CD4-positive, alpha-beta memory T cell (primary cell): Measurements from ENCODE around the gene GOSR1. TPM values are rescaled to one million over a fixed set of nuclear protein-coding genes. Genes with fewer than 3 reads are reported as not detected.
"Not testable (repeated sequence)": the region's sequence is repeated elsewhere in the genome, so short reads cannot be mapped to it uniquely, and the experiment has no call there.

Source experiments
- CTCF ChIA-PET: fragments of 350-600 bp; sonication (Branson Sonifier 250); formaldehyde crosslinking; loops from one replicate; lab custom pipeline; 2021; ENCODE audit warnings: inconsistent platforms; ENCODE audit not compliant: partially characterized antibody; lab: Charles Lee
- POLR2A ChIA-PET: fragments of 350-600 bp; sonication (Branson Sonifier 250); formaldehyde crosslinking; loops from one replicate; lab custom pipeline; 2021; ENCODE audit not compliant: partially characterized antibody; lab: Charles Lee
- DNase-seq, 5 donors: peaks; one replicate each; pipeline versions ENCODE4 v3.0.0 to v3.0.0-alpha.2; 2020 to 2022; ENCODE audit warnings: mixed read lengths in 1 of 5
- H3K27ac ChIP-seq: one replicate; pipeline ENCODE4 v1.7.0; 2013; ENCODE audit warnings: low read depth, low read length
- H3K27me3 ChIP-seq: 2 replicates; pipeline ENCODE4 v1.7.0; 2013; ENCODE audit warnings: mild to moderate bottlenecking, low read length, moderate library complexity; ENCODE audit not compliant: insufficient read depth
- H3K36me3 ChIP-seq: 2 replicates; pipeline ENCODE4 v1.7.0; 2013; ENCODE audit warnings: mild to moderate bottlenecking, low read length, moderate library complexity; ENCODE audit not compliant: insufficient read depth
- H3K4me1 ChIP-seq: 2 replicates; pipeline ENCODE4 v1.7.0; 2013; ENCODE audit warnings: mild to moderate bottlenecking, low read length, moderate library complexity; ENCODE audit not compliant: insufficient read depth
- H3K4me3 ChIP-seq, 2 donors: one replicate each; pipeline ENCODE4 v1.7.0; 2013; ENCODE audit warnings: low read length in 2 of 2, mild to moderate bottlenecking in 1 of 2
- H3K9me3 ChIP-seq, 2 donors: one replicate each; pipeline ENCODE4 v1.7.0; 2013; ENCODE audit warnings: low read length in 2 of 2, control low read depth in 1 of 2; ENCODE audit not compliant: control insufficient read depth in 1 of 2
- H3K27ac Mint-ChIP-seq, 7 donors: one replicate each; pipeline ENCODE4 v1.8.0; 2020 to 2021; ENCODE audit warnings: mixed read lengths in 7 of 7, mild to moderate bottlenecking in 6 of 7, inconsistent platforms in 3 of 7, moderate library complexity in 3 of 7
- H3K27me3 Mint-ChIP-seq, 2 donors: one replicate each; pipeline ENCODE4 v1.8.0; 2020 to 2021; ENCODE audit warnings: mixed read lengths in 2 of 2
- H3K36me3 Mint-ChIP-seq, 2 donors: one replicate each; pipeline ENCODE4 v1.8.0; 2020 to 2021; ENCODE audit warnings: mixed read lengths in 2 of 2, inconsistent platforms in 1 of 2, mild to moderate bottlenecking in 1 of 2
- H3K4me1 Mint-ChIP-seq, 4 donors: one replicate each; pipeline ENCODE4 v1.8.0; 2020 to 2021; ENCODE audit warnings: mixed read lengths in 4 of 4, mild to moderate bottlenecking in 1 of 4
- H3K4me3 Mint-ChIP-seq, 8 donors: one replicate each; pipeline ENCODE4 v1.8.0; 2020 to 2021; ENCODE audit warnings: mixed read lengths in 8 of 8, mild to moderate bottlenecking in 7 of 8, moderate library complexity in 6 of 8, inconsistent platforms in 3 of 8
- H3K9me3 Mint-ChIP-seq, 8 donors: one replicate each; pipeline ENCODE4 v1.8.0; 2020 to 2021; ENCODE audit warnings: mixed read lengths in 8 of 8, mild to moderate bottlenecking in 5 of 8, inconsistent platforms in 3 of 8, moderate library complexity in 1 of 8
- intact Hi-C: fragments of 100-400 bp; cut with micrococcal nuclease; formaldehyde crosslinking; loops from one replicate; pipeline ENCODE4 v1.15.1; 2023
- polyA plus RNA-seq, 2 donors: library from polyadenylated mRNA; unstranded; fragments of 300-500 nt; fragmentation: Illumina TruSeq; gene quantifications; one replicate each; pipeline ENCODE4 v1.2.3, GENCODE V29; 2021
- total RNA-seq, 2 experiments: library from RNA; stranded (reverse); gene quantifications; one replicate each; pipeline ENCODE4 v1.2.3, GENCODE V29; 2021

The GOSR1 gene
- total and polyA plus RNA-seq, 4 experiments from 2014 or later = 39.2 to 64.5 (median 59.5) TPM

DNA sequence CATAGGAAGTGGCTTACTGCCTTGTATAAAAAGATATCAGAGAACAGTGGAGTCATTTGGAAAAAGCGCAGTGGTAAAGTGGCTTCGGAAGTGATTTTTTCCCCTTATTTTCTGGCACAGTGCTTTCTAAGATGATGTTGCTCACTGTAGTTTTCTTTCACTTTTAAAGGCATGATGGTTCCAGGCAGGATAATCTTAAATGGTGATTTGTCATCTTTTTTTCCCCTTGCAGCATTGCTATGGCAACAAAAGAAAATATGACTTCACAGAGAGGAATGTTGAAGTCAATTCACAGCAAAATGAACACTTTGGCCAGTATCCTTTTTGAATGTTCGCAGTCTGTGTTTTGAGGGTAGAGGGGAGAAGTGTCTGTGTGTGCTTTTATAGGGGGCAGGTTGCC lies 42.5 kb downstream of the GOSR1 start:
- no peak for DNase-seq
- Mint-ChIP-seq H3K27ac (peak overlapping the region in 3 of 7 donors; percentile 11 to 33 (median 29)), H3K27me3 (no peaks in the 10 kb centered on the region), H3K9me3 (no peaks in the 10 kb centered on the region), H3K4me3 (no peak overlapping the region), H3K36me3 (peaks cover 47 to 60% of the 10 kb centered on the region in 2 donors), H3K4me1 (peaks cover 0 to 6% (median 4%) of the 10 kb centered on the region in 4 donors)
- ChIA-PET CTCF (no interaction called here), POLR2A (no interaction called here)
- Histone ChIP-seq H3K27me3 (no peaks in the 10 kb centered on the region), H3K36me3 (peaks cover 30% of the 10 kb centered on the region), H3K27ac (no peak overlapping the region), H3K4me1 (no peaks in the 10 kb centered on the region), H3K4me3 (no peak overlapping the region), H3K9me3 (no peaks in the 10 kb centered on the region)
- intact Hi-C loops = no loop called here

DNA sequence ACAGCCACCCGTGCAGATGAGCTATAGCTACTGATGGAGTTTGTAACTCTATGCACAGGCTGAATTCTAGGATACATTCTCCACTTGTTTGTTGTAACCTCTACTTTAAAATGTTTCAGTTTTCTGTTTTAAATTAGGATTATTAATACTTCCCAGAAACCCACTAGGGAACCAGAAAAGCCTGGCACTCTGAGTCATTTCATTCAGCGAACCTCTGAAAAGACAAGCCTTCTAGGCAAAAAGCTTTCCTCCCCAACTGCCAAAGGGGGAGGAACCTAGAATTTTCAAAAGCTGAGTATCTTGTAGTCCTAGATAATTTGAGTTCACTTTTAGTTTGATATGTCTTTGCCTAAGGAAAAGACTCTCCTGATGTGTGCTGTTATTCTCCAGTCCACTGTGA lies 43.2 kb downstream of the GOSR1 start:
- ChIA-PET CTCF (interaction anchor here (0.7 kb wide), 1 partner anchor 18 kb away, joined by 3 read pairs; no protein-coding TSS in a partner anchor), POLR2A (no interaction called here)
- no peaks in the 10 kb centered on the region for H3K4me1 ChIP-seq
- no peak overlapping the region for H3K27ac ChIP-seq
- no peaks in the 10 kb centered on the region for H3K9me3 ChIP-seq
- intact Hi-C loops = no loop called here
- H3K4me3 Mint-ChIP-seq = no peak overlapping the region
- no peaks in the 10 kb centered on the region for H3K27me3 ChIP-seq
- H3K36me3 Mint-ChIP-seq = peaks cover 43 to 56% of the 10 kb centered on the region in 2 donors
- H3K4me3 ChIP-seq = no peak overlapping the region
- H3K27me3 Mint-ChIP-seq = no peaks in the 10 kb centered on the region
- DNase-seq = no peak
- H3K4me1 Mint-ChIP-seq = peaks cover 0 to 6% (median 4%) of the 10 kb centered on the region in 4 donors
- H3K36me3 ChIP-seq = peaks cover 30% of the 10 kb centered on the region
- H3K27ac Mint-ChIP-seq = no peak overlapping the region
- H3K9me3 Mint-ChIP-seq = no peaks in the 10 kb centered on the region

DNA sequence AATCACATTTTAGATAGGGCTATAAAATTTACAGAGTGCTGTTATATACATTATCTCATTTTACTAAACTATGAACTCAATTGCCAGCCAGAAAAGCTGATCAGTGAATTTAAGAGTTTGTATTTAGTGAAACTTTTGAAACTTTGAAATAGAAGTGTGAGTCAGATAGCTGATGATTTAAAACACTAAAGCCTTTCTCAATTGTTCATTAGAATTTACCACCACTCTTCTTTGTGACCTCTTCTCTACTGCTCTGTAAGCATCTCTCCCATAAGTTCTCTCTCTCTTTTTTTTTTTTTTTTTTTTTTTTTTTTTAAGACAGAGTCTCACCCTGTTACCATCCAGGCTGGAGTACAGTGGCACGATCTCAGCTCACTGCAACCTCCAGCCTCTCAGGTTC lies 43.7 kb downstream of the GOSR1 start:
- H3K27ac ChIP-seq = no peak overlapping the region
- no peak for DNase-seq
- Mint-ChIP-seq H3K4me3 (no peak overlapping the region), H3K36me3 (peaks cover 43 to 53% of the 10 kb centered on the region in 2 donors), H3K27ac (no peak overlapping the region), H3K27me3 (no peaks in the 10 kb centered on the region), H3K9me3 (no peaks in the 10 kb centered on the region), H3K4me1 (peaks cover 0 to 6% (median 2%) of the 10 kb centered on the region in 4 donors)
- ChIA-PET CTCF (interaction anchor here (0.7 kb wide), 1 partner anchor 17 kb away, joined by 3 read pairs; no protein-coding TSS in a partner anchor), POLR2A (no interaction called here)
- no peak overlapping the region for H3K4me3 ChIP-seq
- H3K27me3 ChIP-seq = no peaks in the 10 kb centered on the region
- H3K9me3 ChIP-seq = no peaks in the 10 kb centered on the region
- H3K36me3 ChIP-seq = peaks cover 30% of the 10 kb centered on the region
- no peaks in the 10 kb centered on the region for H3K4me1 ChIP-seq
- intact Hi-C loops = no loop called here

DNA sequence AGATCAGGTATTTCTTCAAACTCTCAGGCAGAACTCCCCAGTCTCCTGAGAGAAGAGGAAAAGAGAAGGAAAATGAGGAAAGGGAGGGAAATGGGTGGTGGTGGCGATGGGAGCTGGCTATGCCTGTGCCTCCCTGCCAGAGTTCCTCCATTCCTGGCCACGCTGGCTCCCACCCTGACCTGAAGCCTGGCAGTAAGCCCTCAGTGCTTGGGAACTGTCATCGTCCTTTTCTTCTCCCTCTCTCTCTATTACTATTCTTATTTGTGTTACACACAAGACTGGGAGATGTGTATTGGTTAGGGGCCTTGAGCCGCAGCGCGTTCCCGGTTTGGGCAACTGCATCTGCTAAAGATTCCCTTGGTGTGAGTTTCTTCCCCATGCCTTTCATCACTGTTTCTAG lies 44.6 kb downstream of the GOSR1 start:
- peaks cover 30% of the 10 kb centered on the region for H3K36me3 ChIP-seq
- intact Hi-C loops = no loop called here
- H3K9me3 Mint-ChIP-seq = no peaks in the 10 kb centered on the region
- no peak overlapping the region for H3K4me3 Mint-ChIP-seq
- no peaks in the 10 kb centered on the region for H3K4me1 ChIP-seq
- no peak overlapping the region for H3K4me3 ChIP-seq
- no peaks in the 10 kb centered on the region for H3K9me3 ChIP-seq
- peaks cover 42 to 52% of the 10 kb centered on the region in 2 donors for H3K36me3 Mint-ChIP-seq
- H3K4me1 Mint-ChIP-seq = peaks cover 0 to 6% (median 2%) of the 10 kb centered on the region in 4 donors
- H3K27me3 ChIP-seq = no peaks in the 10 kb centered on the region
- ChIA-PET POLR2A (no interaction called here), CTCF (no interaction called here)
- H3K27me3 Mint-ChIP-seq = no peaks in the 10 kb centered on the region
- no peak overlapping the region for H3K27ac ChIP-seq
- H3K27ac Mint-ChIP-seq = peak overlapping the region in 1 of 7 donors; percentile 57
- DNase-seq = no peak

DNA sequence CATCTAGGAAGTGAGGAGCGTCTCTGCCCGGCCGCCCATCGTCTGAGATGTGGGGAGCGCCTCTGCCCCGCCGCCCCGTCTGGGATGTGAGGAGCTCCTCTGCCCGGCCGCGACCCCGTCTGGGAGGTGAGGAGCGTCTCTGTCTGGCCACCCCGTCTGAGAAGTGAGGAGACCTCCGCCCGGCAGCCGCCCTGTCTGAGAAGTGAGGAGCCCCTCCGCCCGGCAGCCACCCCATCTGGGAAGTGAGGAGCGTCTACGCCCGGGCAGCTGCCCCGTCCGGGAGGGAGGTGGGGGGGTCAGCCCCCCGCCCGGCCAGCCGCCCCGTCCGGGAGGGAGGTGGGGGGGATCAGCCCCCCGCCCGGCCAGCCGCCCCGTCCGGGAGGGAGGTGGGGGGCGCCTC lies 46.0 kb downstream of the GOSR1 start:
- H3K4me1 ChIP-seq, H3K27ac Mint-ChIP-seq, H3K4me3 ChIP-seq, POLR2A ChIA-PET, H3K27ac ChIP-seq, intact Hi-C loops, H3K27me3 ChIP-seq, DNase-seq, H3K9me3 Mint-ChIP-seq, H3K4me3 Mint-ChIP-seq, H3K27me3 Mint-ChIP-seq, H3K4me1 Mint-ChIP-seq, CTCF ChIA-PET, H3K9me3 ChIP-seq: not testable (repeated sequence)
- peaks cover 30 to 45% of the 10 kb centered on the region in 2 donors for H3K36me3 Mint-ChIP-seq
- H3K36me3 ChIP-seq = peaks cover 24% of the 10 kb centered on the region

DNA sequence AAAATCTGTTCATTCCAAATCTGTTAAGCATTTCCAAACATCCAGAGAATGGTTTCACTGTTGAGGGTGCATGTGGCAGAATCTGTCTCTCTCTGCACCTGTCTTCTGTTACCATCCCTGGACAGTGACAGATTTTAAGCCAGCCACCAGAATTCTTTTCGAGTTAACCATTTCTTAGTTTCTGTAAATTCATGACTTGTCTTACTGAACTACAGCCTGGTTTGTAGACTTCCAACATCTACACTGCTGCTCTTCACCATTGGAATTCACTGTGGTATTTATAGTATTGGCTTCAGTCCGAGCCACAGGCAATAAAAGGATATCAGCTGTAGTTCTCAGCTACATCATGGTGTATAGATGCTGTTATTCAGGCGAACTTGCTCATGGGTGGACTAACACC lies 47.6 kb downstream of the GOSR1 start:
- POLR2A ChIA-PET = no interaction called here
- H3K9me3 Mint-ChIP-seq = no peaks in the 10 kb centered on the region
- CTCF ChIA-PET = no interaction called here

DNA sequence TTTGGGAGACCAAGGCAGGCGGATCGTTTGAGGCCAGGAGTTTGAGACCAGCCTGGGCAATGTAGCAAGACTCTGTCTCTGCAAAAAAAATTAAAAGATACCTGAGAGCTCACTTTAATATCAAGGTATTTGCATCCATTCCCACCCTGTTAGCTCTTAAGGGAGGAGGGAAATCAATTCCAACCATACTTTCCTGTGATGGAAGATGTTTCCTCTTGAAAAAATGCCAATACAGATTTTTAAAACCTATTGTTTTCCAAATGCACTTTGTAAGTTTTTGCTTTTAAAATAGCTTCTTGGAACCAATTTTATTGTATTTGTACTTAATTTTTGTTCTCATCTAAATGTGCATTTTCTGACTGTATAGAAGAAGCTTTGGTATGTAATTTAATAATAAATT lies 49.2 kb downstream of the GOSR1 start:
- no peaks in the 10 kb centered on the region for H3K4me1 ChIP-seq
- no peak overlapping the region for H3K4me3 ChIP-seq
- ChIA-PET CTCF (no interaction called here), POLR2A (no interaction called here)
- Mint-ChIP-seq H3K9me3 (no peaks in the 10 kb centered on the region), H3K4me1 (peaks cover 0 to 6% (median 1%) of the 10 kb centered on the region in 4 donors), H3K27ac (no peak overlapping the region), H3K4me3 (no peak overlapping the region), H3K27me3 (no peaks in the 10 kb centered on the region), H3K36me3 (peaks cover 24 to 26% of the 10 kb centered on the region in 2 donors)
- intact Hi-C loops = no loop called here
- H3K27ac ChIP-seq = no peak overlapping the region
- DNase-seq = no peak
- H3K27me3 ChIP-seq = no peaks in the 10 kb centered on the region
- H3K36me3 ChIP-seq = peaks cover 9% of the 10 kb centered on the region
- no peaks in the 10 kb centered on the region for H3K9me3 ChIP-seq

More for the DNA sequence above, 47.6 kb downstream of the GOSR1 start:
- H3K27me3 Mint-ChIP-seq = no peaks in the 10 kb centered on the region
- Histone ChIP-seq H3K4me3 (no peak overlapping the region), H3K27me3 (no peaks in the 10 kb centered on the region), H3K36me3 (peaks cover 19% of the 10 kb centered on the region), H3K27ac (no peak overlapping the region), H3K4me1 (no peaks in the 10 kb centered on the region), H3K9me3 (no peaks in the 10 kb centered on the region)
- intact Hi-C loops = no loop called here
- H3K4me1 Mint-ChIP-seq = peaks cover 0 to 6% (median 1%) of the 10 kb centered on the region in 4 donors
- no peak for DNase-seq
- peak overlapping the region in 2 of 7 donors; percentile 34 to 38 for H3K27ac Mint-ChIP-seq
- no peak overlapping the region for H3K4me3 Mint-ChIP-seq
- peaks cover 28 to 41% of the 10 kb centered on the region in 2 donors for H3K36me3 Mint-ChIP-seq
